Measurements from ENCODE around the gene LHX5. TPM values are rescaled to one million over a fixed set of nuclear protein-coding genes. Genes with fewer than 3 reads are reported as not detected.

The LHX5 gene
- total RNA-seq, 1 experiment from 2014 or later, result 1.9 TPM

DNA sequence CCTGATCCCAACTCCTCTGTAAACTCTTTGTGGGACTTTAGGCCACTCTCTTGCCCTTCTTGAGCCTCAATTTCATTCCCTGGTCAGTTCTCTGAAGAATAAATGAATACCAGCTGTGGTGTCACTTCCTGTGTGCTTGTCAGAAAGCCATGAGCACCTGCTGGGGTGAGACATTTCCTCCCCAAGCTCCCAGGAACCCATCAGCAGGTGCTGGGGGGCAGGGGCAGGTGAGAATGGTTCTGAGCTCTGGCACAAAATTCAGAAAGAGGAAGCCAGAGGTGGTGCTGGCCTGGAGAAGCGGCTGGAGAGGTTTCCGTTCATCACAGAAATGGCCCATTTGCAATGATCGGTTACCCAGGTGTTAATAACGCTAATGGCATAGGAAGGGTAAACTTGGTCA, 14.9 kb downstream of the LHX5 start:
- H3K4ac ChIP-seq (ENCODE audit: low read depth, low read length), result no peak overlapping the region
- H3T11ph ChIP-seq (ENCODE audit: low read length), result no peak overlapping the region
- H3K79me1 ChIP-seq (ENCODE audit: insufficient read depth, low read depth, low read length, poor library complexity, severe bottlenecking), result no peaks in the 10 kb centered on the region

More for the DNA sequence above, 14.9 kb downstream of the LHX5 start:
- no peak overlapping the region for H3K18ac ChIP-seq (ENCODE audit: insufficient read length, low read depth, low read length)
- Mint-ChIP-seq H3K4me3 (no peak overlapping the region), H3K9me3 (no peaks in the 10 kb centered on the region; a peak in 1 of 5 replicates), H3K27me3 (ENCODE audit: low read depth) (peaks cover 50% of the 10 kb centered on the region), H3K36me3 (ENCODE audit: insufficient read depth in 1 of 3, low read depth in 3 of 3) (no peaks in the 10 kb centered on the region; a peak in 1 of 7 replicates), H3K27ac (no peak overlapping the region), H3K4me1 (peaks cover 12 to 16% of the 10 kb centered on the region in 2 experiments)
- no peak overlapping the region for H2BK20ac ChIP-seq (ENCODE audit: low read depth, low read length, poor library complexity, severe bottlenecking)
- no peak overlapping the region for H3K27ac ChIP-seq (ENCODE audit: insufficient read length, low read depth, low read length)
- H3K23me2 ChIP-seq (ENCODE audit: insufficient read length, low read depth, low read length, poor library complexity, severe bottlenecking), result no peaks in the 10 kb centered on the region
- no peak overlapping the region for H3K4me2 ChIP-seq (ENCODE audit: insufficient read depth, insufficient read length, low read length)
- no peak overlapping the region for H2BK15ac ChIP-seq (ENCODE audit: low read depth, low read length)
- no peak overlapping the region for H3K23ac ChIP-seq (ENCODE audit: insufficient read length, low read depth, low read length)
- H4K5ac ChIP-seq (ENCODE audit: insufficient read length, low read depth, low read length), result no peak overlapping the region
- no peak overlapping the region for H4K91ac ChIP-seq (ENCODE audit: insufficient read length, low read depth, low read length)
- H2BK120ac ChIP-seq (ENCODE audit: low read depth, low read length, poor library complexity, severe bottlenecking), result no peak overlapping the region
- TF ChIP-seq, protein P1, sequence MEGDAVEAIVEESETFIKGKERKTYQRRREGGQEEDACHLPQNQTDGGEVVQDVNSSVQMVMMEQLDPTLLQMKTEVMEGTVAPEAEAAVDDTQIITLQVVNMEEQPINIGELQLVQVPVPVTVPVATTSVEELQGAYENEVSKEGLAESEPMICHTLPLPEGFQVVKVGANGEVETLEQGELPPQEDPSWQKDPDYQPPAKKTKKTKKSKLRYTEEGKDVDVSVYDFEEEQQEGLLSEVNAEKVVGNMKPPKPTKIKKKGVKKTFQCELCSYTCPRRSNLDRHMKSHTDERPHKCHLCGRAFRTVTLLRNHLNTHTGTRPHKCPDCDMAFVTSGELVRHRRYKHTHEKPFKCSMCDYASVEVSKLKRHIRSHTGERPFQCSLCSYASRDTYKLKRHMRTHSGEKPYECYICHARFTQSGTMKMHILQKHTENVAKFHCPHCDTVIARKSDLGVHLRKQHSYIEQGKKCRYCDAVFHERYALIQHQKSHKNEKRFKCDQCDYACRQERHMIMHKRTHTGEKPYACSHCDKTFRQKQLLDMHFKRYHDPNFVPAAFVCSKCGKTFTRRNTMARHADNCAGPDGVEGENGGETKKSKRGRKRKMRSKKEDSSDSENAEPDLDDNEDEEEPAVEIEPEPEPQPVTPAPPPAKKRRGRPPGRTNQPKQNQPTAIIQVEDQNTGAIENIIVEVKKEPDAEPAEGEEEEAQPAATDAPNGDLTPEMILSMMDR (conservative IDR thresholded peaks at IDR 0.05), result no peak
- peaks cover 2% of the 10 kb centered on the region; the same call in 1 of the 2 replicates for H3K4me1 ChIP-seq (ENCODE audit: insufficient read depth, low read length)
- H3K14ac ChIP-seq (ENCODE audit: insufficient read depth, low read length), result no peak overlapping the region
- no peaks in the 10 kb centered on the region for H3K79me2 ChIP-seq (ENCODE audit: insufficient read depth, low read length)
- H3K27me3 ChIP-seq (ENCODE audit: insufficient read depth, low read length), result no peaks in the 10 kb centered on the region; the same call in 1 of the 2 replicates
- H3K9me3 ChIP-seq (ENCODE audit: control insufficient read depth, low read depth, low read length), result no peaks in the 10 kb centered on the region
- H2BK12ac ChIP-seq (ENCODE audit: insufficient read length, low read depth, low read length), result no peak overlapping the region
- H3K56ac ChIP-seq (ENCODE audit: insufficient read length, low read depth, low read length), result no peak overlapping the region
- no peak overlapping the region for H2AFZ ChIP-seq (ENCODE audit: low read length)
- no CpG with 5 or more reads among the region's 4 CpGs for WGBS (ENCODE audit: extremely low coverage, insufficient read length, low lambda C conversion rate)
- no peak overlapping the region for H2BK5ac ChIP-seq (ENCODE audit: insufficient read length, low read length)
- DNase-seq, result no peak
- H4K8ac ChIP-seq (replicated peaks; ENCODE audit: insufficient read length, low read depth, low read length), result no peak overlapping the region
- H4K20me1 ChIP-seq (ENCODE audit: control insufficient read depth, insufficient read depth, insufficient read length), result no peaks in the 10 kb centered on the region
- no peak overlapping the region for H3K9ac ChIP-seq (ENCODE audit: extremely low read depth, insufficient read length, low read length)
- H2AK5ac ChIP-seq (ENCODE audit: insufficient read length, low read length), result no peak overlapping the region
